ENCODE results near the gene ARHGAP35. TPM values are rescaled to one million over a fixed set of nuclear protein-coding genes. Genes with fewer than 3 reads are reported as not detected.

The ARHGAP35 gene
- total and polyA plus RNA-seq, 10 of the 15 experiments (the other 5 are each of a cell fraction or from before 2014, with no cell fraction given) = 0.85 to 29.9 (median 11.5) TPM

- in situ Hi-C loops (cut with MboI) = no loop called here
- ChIA-PET SMC1A (ENCODE audit: uncharacterized antibody, unreplicated experiment) (no interaction called here), CTCF (interaction anchor here (1.7 kb wide), 1 partner anchor 19 kb away, joined by 4 read pairs; no protein-coding TSS in a partner anchor), RAD21 (ENCODE audit: unreplicated experiment) (no interaction called here), POLR2A (no interaction called here)
- no peak overlapping the region for H3K4me2 ChIP-seq (ENCODE audit: control insufficient read depth, insufficient read depth)
- H3K36me3 ChIP-seq (ENCODE audit: control insufficient read depth in 2 of 2, insufficient read depth in 2 of 2, low read length in 1 of 2) = peaks cover 0 to 6% of the 10 kb centered on the region in 2 experiments; a peak in 1 of 4 replicates
- no peak overlapping the region for H3K27ac ChIP-seq (ENCODE audit: control insufficient read depth, insufficient read depth)
- H3K4me1 ChIP-seq (ENCODE audit: control insufficient read depth, insufficient read depth, low read length) = no peaks in the 10 kb centered on the region
- TF ChIP-seq FOXK2 (IDR thresholded peaks at IDR 0.05) (no peak), KLF5 (IDR thresholded peaks at IDR 0.05; ENCODE audit: partially characterized antibody) (no peak), SMARCA5 (IDR thresholded peaks at IDR 0.05) (no peak), NR2F1 (conservative IDR thresholded peaks at IDR 0.05) (no peak), SIX5 (IDR thresholded peaks at IDR 0.05; ENCODE audit: low read depth, low read length, severe bottlenecking) (no peak), NFXL1 (IDR thresholded peaks at IDR 0.05; ENCODE audit: borderline replicate concordance) (no peak), SREBF1 (IDR thresholded peaks at IDR 0.05; ENCODE audit: low read length) (no peak), PBX3 (IDR thresholded peaks at IDR 0.05; ENCODE audit: insufficient replicate concordance, low read depth, low read length) (no peak), NR2C1 (IDR thresholded peaks at IDR 0.05) (no peak), ZBED1 (IDR thresholded peaks at IDR 0.05; ENCODE audit: borderline replicate concordance) (no peak), MTA2 (IDR thresholded peaks at IDR 0.05; ENCODE audit: low read depth) (no peak), CEBPZ (IDR thresholded peaks at IDR 0.05; ENCODE audit: low read depth, low read length) (no peak), STAT1 (conservative IDR thresholded peaks at IDR 0.05) (no peak), JUNB (IDR thresholded peaks at IDR 0.05) (no peak), ESRRA (IDR thresholded peaks at IDR 0.05; ENCODE audit: low read length) (no peak), MEF2B (IDR thresholded peaks at IDR 0.05; ENCODE audit: partially characterized antibody, poor library complexity, severe bottlenecking) (no peak), DPF2 (IDR thresholded peaks at IDR 0.05) (no peak), SPI1 (IDR thresholded peaks at IDR 0.05; ENCODE audit: borderline replicate concordance, insufficient read depth, low read depth, low read length) (no peak)
- H4K20me1 ChIP-seq (ENCODE audit: control insufficient read depth, insufficient read depth) = no peaks in the 10 kb centered on the region; the same call in 1 of the 2 replicates
- DNase-seq (ENCODE audit: low read depth, low spot score) (no peak), ATAC-seq (no peak), FAIRE-seq (no peak)
- H3K27me3 ChIP-seq (replicated peaks in 1 of 2; ENCODE audit: control insufficient read depth in 2 of 2, insufficient read depth in 2 of 2, low read length in 1 of 2) = no peaks in the 10 kb centered on the region
- peaks cover 19% of the 10 kb centered on the region for H3K79me2 ChIP-seq (ENCODE audit: control insufficient read depth, insufficient read depth, low read length)
- no peak overlapping the region for H3K9ac ChIP-seq (ENCODE audit: control insufficient read depth, insufficient read depth, low read length)
- intact Hi-C loops (cut with micrococcal nuclease; ENCODE audit: unreplicated experiment) = no loop called here
- H2AFZ ChIP-seq (ENCODE audit: control insufficient read depth, low read depth, low read length) = no peak overlapping the region
- no peak overlapping the region for H3K4me3 ChIP-seq
- BruUV-seq (replicated peaks) = no TSS peak
- WGBS (ENCODE audit: insufficient coverage, insufficient replicate concordance, low lambda C conversion rate, missing lambda C conversion rate) = 63% methylated on average over 4 of the region's 4 CpGs
- no peaks in the 10 kb centered on the region; the same call in 2 of the 3 replicates for H3K9me3 ChIP-seq (replicated peaks; ENCODE audit: control insufficient read depth, insufficient read depth, low read length)
These were observed 14.4 kb downstream of the ARHGAP35 start for GRCh38 chr19:46875234-46875633.

All from GM12878 (cell line).